Activated CD8-positive, alpha-beta memory T cell treated with anti-CD3 and anti-CD28 coated beads, Interleukin-2, amount 50 U/mL, for 1 hour (primary cell): ENCODE results near the gene TEX35.
"Not testable (repeated sequence)": the region's sequence is repeated elsewhere in the genome, so short reads cannot be mapped to it uniquely, and the experiment has no call there.

ENCODE experiments used
- DNase-seq: peaks from one replicate; pipeline ENCODE4 v3.0.0-alpha.2; 2020; ENCODE audit errors: extremely low read depth

TEX35 gene

GRCh38 chr1:178541829-178542553 lies 29.1 kb downstream of the TEX35 start:
- DNase-seq, result no peak

- no peak for DNase-seq
Observed at GRCh38 chr1:178542554-178543289, 29.8 kb downstream of the TEX35 start.

- no peak for DNase-seq
Observed at GRCh38 chr1:178543290-178543607, 30.3 kb downstream of the TEX35 start.

GRCh38 chr1:178544531-178544930 lies 31.6 kb downstream of the TEX35 start:
- DNase-seq, result no peak

GRCh38 chr1:178548108-178548507 lies 35.2 kb downstream of the TEX35 start:
- no peak for DNase-seq

- no peak for DNase-seq
Observed at GRCh38 chr1:178551307-178551706, 38.4 kb downstream of the TEX35 start.

GRCh38 chr1:178551940-178552339 lies 39.0 kb downstream of the TEX35 start:
- DNase-seq, result no peak

GRCh38 chr1:178552856-178553255 lies 39.9 kb downstream of the TEX35 start:
- DNase-seq, result no peak

GRCh38 chr1:178554351-178554750 lies 41.4 kb downstream of the TEX35 start:
- DNase-seq, result not testable (repeated sequence)

- DNase-seq, result not testable (repeated sequence)
Observed at GRCh38 chr1:178555613-178556012, 42.7 kb downstream of the TEX35 start.

- DNase-seq, result not testable (repeated sequence)
Observed at GRCh38 chr1:178558816-178559215, 45.9 kb downstream of the TEX35 start.

GRCh38 chr1:178560871-178561376 lies 48.0 kb downstream of the TEX35 start:
- DNase-seq, result no peak

GRCh38 chr1:178563099-178563820 lies 50.4 kb downstream of the TEX35 start:
- no peak for DNase-seq

- no peak for DNase-seq
Observed at GRCh38 chr1:178564086-178564782, 51.3 kb downstream of the TEX35 start.

GRCh38 chr1:178564783-178565180 lies 51.9 kb downstream of the TEX35 start:
- no peak for DNase-seq

- no peak for DNase-seq
Observed at GRCh38 chr1:178565586-178565985, 52.7 kb downstream of the TEX35 start.

- DNase-seq, result no peak
Observed at GRCh38 chr1:178566187-178566586, 53.3 kb downstream of the TEX35 start.

- no peak for DNase-seq
Observed at GRCh38 chr1:178571807-178572206, 58.9 kb downstream of the TEX35 start.
